Stimulated activated naive CD4-positive, alpha-beta T cell (primary cell): ENCODE measurements around the gene SIRT5.

ENCODE experiments used
- DNase-seq, 6 experiments: peaks; one replicate each; lab custom pipeline; 2025; lab: John Stamatoyannopoulos, UW

SIRT5 gene

GRCh38 chr6:13589801-13590200, 15.4 kb downstream of the SIRT5 start:
- no peak for DNase-seq

- no peak for DNase-seq
These were observed 16.3 kb downstream of the SIRT5 start for GRCh38 chr6:13590574-13591153.

- DNase-seq: no peak
These were observed 17.0 kb downstream of the SIRT5 start for GRCh38 chr6:13591205-13591921.

- DNase-seq: no peak
These were observed 18.7 kb downstream of the SIRT5 start for GRCh38 chr6:13593103-13593502.

GRCh38 chr6:13593720-13594119, 19.3 kb downstream of the SIRT5 start:
- no peak for DNase-seq

GRCh38 chr6:13597073-13597472, 22.7 kb downstream of the SIRT5 start:
- no peak for DNase-seq

GRCh38 chr6:13600036-13600435, 25.6 kb downstream of the SIRT5 start:
- DNase-seq: no peak

- no peak for DNase-seq
These were observed 29.7 kb downstream of the SIRT5 start for GRCh38 chr6:13604135-13604534.

- DNase-seq: no peak
These were observed 30.4 kb downstream of the SIRT5 start for GRCh38 chr6:13604546-13605416.

- DNase-seq: no peak
These were observed 31.2 kb downstream of the SIRT5 start for GRCh38 chr6:13605634-13606033.

GRCh38 chr6:13611715-13612114, 37.3 kb downstream of the SIRT5 start:
- no peak for DNase-seq

GRCh38 chr6:13613029-13613594, 38.7 kb downstream of the SIRT5 start:
- no peak for DNase-seq

- DNase-seq: peak in 2 of 6 experiments; percentile 38 to 49
These were observed 39.9 kb downstream of the SIRT5 start for GRCh38 chr6:13614126-13614925.

GRCh38 chr6:13614926-13615791, 40.8 kb downstream of the SIRT5 start, which contains the start of gene NOL7:
Gene NOL7, plus strand, starts transcription at chr6:13615335. Its CDS starts 24 bp downstream, at chr6:13615359.
- peak; percentile 96 to 98 (median 97) for DNase-seq

- peak in 3 of 6 experiments; percentile 11 to 41 (median 38) for DNase-seq
These were observed 41.4 kb downstream of the SIRT5 start for GRCh38 chr6:13615792-13616120.

- no peak for DNase-seq
These were observed 42.7 kb downstream of the SIRT5 start for GRCh38 chr6:13617066-13617465.

GRCh38 chr6:13624871-13625288, 50.5 kb downstream of the SIRT5 start:
- DNase-seq: peak in 3 of 6 experiments; percentile 2 to 36 (median 36)

- no peak for DNase-seq
These were observed 55.2 kb downstream of the SIRT5 start for GRCh38 chr6:13629459-13630116.

- no peak for DNase-seq
These were observed 56.1 kb downstream of the SIRT5 start for GRCh38 chr6:13630499-13630898.

- no peak for DNase-seq
These were observed 58.9 kb downstream of the SIRT5 start for GRCh38 chr6:13633343-13633742.
